HepG2 (cell line): ENCODE results near the gene TBRG4. TPM values are rescaled to one million over a fixed set of nuclear protein-coding genes. Genes with fewer than 3 reads are reported as not detected.

Source experiments
- CCDC6 ChIP-seq: sonication (generic); formaldehyde crosslinking; IDR thresholded peaks from 2 replicates; pipeline ENCODE4 v1.8.1; 2022; ENCODE audit warnings: mild to moderate bottlenecking, missing genetic modification reagents, moderate library complexity
- DBP ChIP-seq: sonication (generic); formaldehyde crosslinking; IDR thresholded peaks from 2 replicates; pipeline ENCODE4 v1.4.0; 2020; ENCODE audit warnings: missing genetic modification reagents; ENCODE audit errors: not compliant biosample characterization
- ELF4 ChIP-seq: sonication (generic); formaldehyde crosslinking; IDR thresholded peaks from 2 replicates; pipeline ENCODE4 v1.5.0; 2020; ENCODE audit warnings: missing genetic modification reagents, mild to moderate bottlenecking, moderate library complexity, borderline replicate concordance
- JUND ChIP-seq: sonication (generic); formaldehyde crosslinking; IDR thresholded peaks from 2 replicates; pipeline ENCODE4 v1.8.0; 2022; ENCODE audit warnings: mild to moderate bottlenecking, missing genetic modification reagents
- KAT7 ChIP-seq: IDR thresholded peaks from 2 replicates; pipeline ENCODE4 v1.6.1; 2018; ENCODE audit warnings: borderline replicate concordance, missing compliant biosample characterization
- PRDM15 ChIP-seq: sonication (generic); formaldehyde crosslinking; IDR thresholded peaks from 2 replicates; pipeline ENCODE4 v1.4.0; 2020; ENCODE audit warnings: missing genetic modification reagents
- RBM39 ChIP-seq: fragments of 200-400 bp; formaldehyde crosslinking; IDR thresholded peaks from one replicate; pipeline ENCODE4 v1.6.1; 2018; ENCODE audit warnings: antibody characterized with exemption, mild to moderate bottlenecking, low read depth, low read length; ENCODE audit not compliant: poor library complexity, severe bottlenecking
- REPIN1 ChIP-seq: sonication (generic); formaldehyde crosslinking; IDR thresholded peaks from 2 replicates; pipeline ENCODE4 v1.8.0; 2022; ENCODE audit warnings: missing genetic modification reagents, low read depth, mild to moderate bottlenecking, borderline replicate concordance
- TERF1 ChIP-seq: sonication (generic); formaldehyde crosslinking; IDR thresholded peaks from 2 replicates; pipeline ENCODE4 v1.8.0; 2022; ENCODE audit warnings: mild to moderate bottlenecking, missing genetic modification reagents, moderate library complexity
- THAP7 ChIP-seq: sonication (generic); formaldehyde crosslinking; IDR thresholded peaks from 2 replicates; pipeline ENCODE4 v1.8.1; 2023; ENCODE audit warnings: mild to moderate bottlenecking, missing genetic modification reagents
- TRIM22 ChIP-seq: fragments of 450-650 bp; IDR thresholded peaks from 2 replicates; pipeline ENCODE4 v1.6.1; 2017
- YEATS2 ChIP-seq: sonication (generic); formaldehyde crosslinking; IDR thresholded peaks from 2 replicates; pipeline ENCODE4 v1.4.0; 2020; ENCODE audit warnings: missing genetic modification reagents, borderline replicate concordance
- YEATS4 ChIP-seq: sonication (generic); formaldehyde crosslinking; IDR thresholded peaks from 2 replicates; pipeline ENCODE4 v1.4.0; 2020; ENCODE audit warnings: missing genetic modification reagents, borderline replicate concordance
- ZMAT3 ChIP-seq: sonication (generic); formaldehyde crosslinking; conservative IDR thresholded peaks from 2 replicates; pipeline ENCODE4 v1.7.0; 2021; ENCODE audit warnings: missing genetic modification reagents
- ZNF329 ChIP-seq: sonication (generic); formaldehyde crosslinking; IDR thresholded peaks from 2 replicates; pipeline ENCODE4 v1.9.0; 2021; ENCODE audit warnings: low read depth, mild to moderate bottlenecking, missing genetic modification reagents
- ZNF34 ChIP-seq: sonication (generic); formaldehyde crosslinking; IDR thresholded peaks from 2 replicates; pipeline ENCODE4 v1.4.0; 2020; ENCODE audit warnings: mild to moderate bottlenecking, missing genetic modification reagents, borderline replicate concordance
- ZNF558 ChIP-seq: sonication (generic); formaldehyde crosslinking; IDR thresholded peaks from 2 replicates; pipeline ENCODE4 v1.9.0; 2022; ENCODE audit warnings: mild to moderate bottlenecking, missing genetic modification reagents, borderline replicate concordance
- ZNF577 ChIP-seq: sonication (generic); formaldehyde crosslinking; IDR thresholded peaks from 2 replicates; pipeline ENCODE4 v1.4.0; 2020; ENCODE audit warnings: mild to moderate bottlenecking, low read depth, missing genetic modification reagents, borderline replicate concordance
- ZNF839 ChIP-seq: sonication (generic); formaldehyde crosslinking; IDR thresholded peaks from 2 replicates; pipeline ENCODE4 v1.4.0; 2020; ENCODE audit warnings: missing genetic modification reagents, mild to moderate bottlenecking, borderline replicate concordance
- polyA plus RNA-seq, 8 experiments: library from polyadenylated mRNA; depleted of rRNA in 3 of 8; stranded (reverse) in 7 of 8; unstranded in 1 of 8; fragments of >200 nt; fragmentation: Illumina TruSeq in 4 of 8; extraction: Trizol in 4 of 8; gene quantifications; 2 replicates each; pipeline versions ENCODE4 v1.2.1 to v1.2.3, GENCODE V29; 2011 to 2016; ENCODE audit warnings: low read depth in 4 of 8, missing spikeins in 1 of 8, mixed read lengths in 1 of 8; ENCODE audit not compliant: insufficient read depth in 1 of 8
- total RNA-seq, 5 experiments: library from RNA; depleted of rRNA; stranded (reverse); fragments of >200 nt; fragmentation: Illumina TruSeq; extraction: Trizol; gene quantifications; 2 replicates each; pipeline ENCODE4 v1.2.3, GENCODE V29; 2016; ENCODE audit warnings: low read depth in 1 of 5

TBRG4 gene
- total and polyA plus RNA-seq, 2 of the 13 experiments (the other 11 are each of a cell fraction or from before 2014, with no cell fraction given) = 87.8 to 107 TPM

GRCh38 chr7:45111298-45112223, at the start of gene TBRG4 (continued):
- TF ChIP-seq DBP (CRISPR knock-in tag) (no peak), ZNF329 (CRISPR knock-in tag) (peak; percentile 87), ELF4 (CRISPR knock-in tag) (peak; percentile 94; the same call in 1 of the 2 replicates), YEATS2 (CRISPR knock-in tag) (peak; percentile 98), THAP7 (peak; percentile 91; the same call in 1 of the 2 replicates), KAT7 (CRISPR knock-in tag) (peak; percentile 88; the same call in 1 of the 2 replicates), PRDM15 (peak; percentile 64; the same call in 1 of the 2 replicates), RBM39 (peak; percentile 48), JUND (CRISPR knock-in tag) (peak; percentile 77), ZNF34 (CRISPR knock-in tag) (peak; percentile 97), ZNF577 (CRISPR knock-in tag) (no peak), TRIM22 (no peak), REPIN1 (CRISPR knock-in tag) (peak; percentile 75; the same call in 1 of the 2 replicates), CCDC6 (CRISPR knock-in tag) (peak; percentile 83), ZNF839 (CRISPR knock-in tag) (0 out of 2 replicates have a peak, but pooled peaks have one; percentile 55), TERF1 (no peak), ZNF558 (CRISPR knock-in tag) (peak; percentile 91), ZMAT3 (CRISPR knock-in tag) (peak; percentile 78; the same call in 1 of the 2 replicates), YEATS4 (CRISPR knock-in tag) (peak; percentile 99)
